PC-3 (cell line): ENCODE results near the gene COL13A1.

ENCODE experiments used
- EZH2phosphoT487 ChIP-seq: fragments of 300-600 bp; sonication (generic); IDR thresholded peaks from 2 replicates; pipeline ENCODE4 v1.6.1; 2018; ENCODE audit warnings: mild to moderate bottlenecking, antibody characterized with exemption, low read length, borderline replicate concordance
- TF ChIP-seq, protein P1 (sequence below): fragments of 300-600 bp; sonication (generic); conservative IDR thresholded peaks from 2 replicates; pipeline ENCODE4 v1.5.1; 2017; ENCODE audit warnings: antibody characterized with exemption, low read depth, mild to moderate bottlenecking, low read length

- no peak for TF ChIP-seq EZH2phosphoT487
- TF ChIP-seq, protein P1, sequence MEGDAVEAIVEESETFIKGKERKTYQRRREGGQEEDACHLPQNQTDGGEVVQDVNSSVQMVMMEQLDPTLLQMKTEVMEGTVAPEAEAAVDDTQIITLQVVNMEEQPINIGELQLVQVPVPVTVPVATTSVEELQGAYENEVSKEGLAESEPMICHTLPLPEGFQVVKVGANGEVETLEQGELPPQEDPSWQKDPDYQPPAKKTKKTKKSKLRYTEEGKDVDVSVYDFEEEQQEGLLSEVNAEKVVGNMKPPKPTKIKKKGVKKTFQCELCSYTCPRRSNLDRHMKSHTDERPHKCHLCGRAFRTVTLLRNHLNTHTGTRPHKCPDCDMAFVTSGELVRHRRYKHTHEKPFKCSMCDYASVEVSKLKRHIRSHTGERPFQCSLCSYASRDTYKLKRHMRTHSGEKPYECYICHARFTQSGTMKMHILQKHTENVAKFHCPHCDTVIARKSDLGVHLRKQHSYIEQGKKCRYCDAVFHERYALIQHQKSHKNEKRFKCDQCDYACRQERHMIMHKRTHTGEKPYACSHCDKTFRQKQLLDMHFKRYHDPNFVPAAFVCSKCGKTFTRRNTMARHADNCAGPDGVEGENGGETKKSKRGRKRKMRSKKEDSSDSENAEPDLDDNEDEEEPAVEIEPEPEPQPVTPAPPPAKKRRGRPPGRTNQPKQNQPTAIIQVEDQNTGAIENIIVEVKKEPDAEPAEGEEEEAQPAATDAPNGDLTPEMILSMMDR, result no peak
Measured at GRCh38 chr10:69807696-69808095, 6.0 kb downstream of the COL13A1 start.
